Peyer's patch (tissue), 4 donors: ENCODE results near the gene MRC2. TPM values are rescaled to one million over a fixed set of nuclear protein-coding genes. Genes with fewer than 3 reads are reported as not detected.
A peak's percentile ranks its signal among the peaks of the same experiment; 100 is the strongest.

Experiments
- DNase-seq, 3 donors: peaks; one replicate each; pipeline ENCODE4 v3.0.0-alpha.2; 2017 to 2019
- H3K27ac ChIP-seq, 4 donors: fragments of 200-600 bp; sonication (generic); one replicate each; pipeline ENCODE4 v1.5.1; 2016 to 2019
- H3K27me3 ChIP-seq, 2 donors: fragments of 200-600 bp; sonication (generic); one replicate each; pipeline ENCODE4 v1.5.1; 2019
- H3K36me3 ChIP-seq, 3 donors: fragments of 200-600 bp; sonication (generic); one replicate each; pipeline ENCODE4 v1.5.1; 2016 to 2019
- H3K4me1 ChIP-seq, 4 donors: fragments of 200-600 bp; sonication (generic); one replicate each; pipeline ENCODE4 v1.5.1; 2016 to 2019
- H3K4me3 ChIP-seq, 4 donors: fragments of 200-600 bp; sonication (generic); 1 replicate in 3 of 4; 2 replicates in 1 of 4; pipeline ENCODE4 v1.5.1; 2016 to 2019; ENCODE audit warnings: mild to moderate bottlenecking in 1 of 4
- H3K9me3 ChIP-seq, 4 donors: fragments of 200-600 bp; sonication (generic); one replicate each; pipeline ENCODE4 v1.5.1; 2016 to 2019; ENCODE audit warnings: mild to moderate bottlenecking in 1 of 4
- CTCF ChIP-seq, 6 experiments: fragments of 450-650 bp in 4 of 6; fragments of 200-600 bp in 2 of 6; sonication (generic) in 1 of 6; IDR thresholded peaks; one replicate each; pipeline ENCODE4 v1.5.1; 2017 to 2019; ENCODE audit warnings: antibody characterized with exemption in 6 of 6, mild to moderate bottlenecking in 3 of 6, moderate library complexity in 1 of 6
- POLR2A ChIP-seq, 2 donors: fragments of 450-650 bp; IDR thresholded peaks; one replicate each; pipeline ENCODE4 v1.5.1; 2017; ENCODE audit warnings: antibody characterized with exemption in 2 of 2, mild to moderate bottlenecking in 2 of 2, moderate library complexity in 2 of 2
- total RNA-seq, 4 donors: library from RNA; depleted of rRNA; stranded (reverse); fragments of >200 nt; gene quantifications; one replicate each; pipeline ENCODE4 v1.1.0, GENCODE V29; 2016

The MRC2 gene
- total RNA-seq, 4 donors from 2014 or later = 9.0 to 33.8 (median 14.6) TPM

DNA sequence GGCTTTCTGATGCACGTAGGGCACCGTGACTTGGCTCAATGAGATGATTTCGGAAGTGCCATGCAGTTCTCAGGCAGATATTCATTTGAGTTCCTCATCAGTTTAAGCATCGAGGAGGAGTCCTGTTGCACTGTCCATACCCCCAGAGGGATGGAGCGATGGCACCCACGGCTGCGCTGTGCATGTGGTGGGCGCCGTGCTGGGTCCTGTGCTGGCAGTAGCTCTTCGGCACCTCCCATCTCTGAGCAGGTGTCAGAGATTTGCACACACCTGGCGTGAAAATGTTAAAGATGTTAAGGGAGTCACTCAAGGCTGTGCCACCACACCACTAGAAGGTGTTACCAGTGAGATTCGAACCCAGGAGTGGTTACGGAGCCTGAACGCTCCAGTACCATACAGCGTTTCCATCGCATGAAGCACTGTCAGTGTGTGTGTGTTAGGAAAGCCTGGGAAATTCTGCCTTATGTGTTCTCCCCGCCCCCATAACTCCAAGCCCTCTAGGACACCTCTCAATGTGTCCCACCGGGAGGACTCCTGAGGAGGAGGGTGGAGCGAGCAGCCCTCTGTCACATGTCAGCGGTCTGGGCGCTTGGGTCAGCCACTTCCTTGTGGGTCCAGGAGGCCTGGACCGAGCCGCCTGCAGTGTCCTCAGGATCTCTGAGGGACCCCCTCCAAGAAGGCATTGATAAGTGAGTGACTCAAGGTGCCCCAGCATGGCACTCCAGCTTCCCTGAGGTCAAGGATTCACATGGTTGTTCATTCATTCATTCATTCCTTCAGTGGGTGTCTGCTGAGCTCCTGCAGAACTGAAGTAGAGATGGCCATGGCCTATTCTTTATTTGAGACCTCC, 3.8 kb downstream of the MRC2 start:
- peak in 1 of 3 donors; percentile 39 for DNase-seq
- no peaks in the 10 kb centered on the region for H3K9me3 ChIP-seq
- no peaks in the 10 kb centered on the region for H3K36me3 ChIP-seq
- no peak for TF ChIP-seq CTCF (IDR thresholded peaks at IDR 0.05)
- peaks cover 0 to 4% of the 10 kb centered on the region in 2 donors for H3K27me3 ChIP-seq
- peaks cover 0 to 17% (median 0%) of the 10 kb centered on the region in 4 donors for H3K4me1 ChIP-seq
- no peak overlapping the region for H3K27ac ChIP-seq
- no peak overlapping the region for H3K4me3 ChIP-seq

GRCh38 chr17:62631936-62632924, 4.8 kb downstream of the MRC2 start:
- Histone ChIP-seq H3K27me3 (peaks cover 0 to 4% of the 10 kb centered on the region in 2 donors), H3K4me3 (no peak overlapping the region), H3K27ac (no peak overlapping the region), H3K9me3 (no peaks in the 10 kb centered on the region), H3K4me1 (peaks cover 0 to 14% (median 0%) of the 10 kb centered on the region in 4 donors), H3K36me3 (no peaks in the 10 kb centered on the region)
- TF ChIP-seq CTCF (IDR thresholded peaks at IDR 0.05) (no peak), POLR2A (IDR thresholded peaks at IDR 0.05) (no peak)
- DNase-seq = no peak

- no peak overlapping the region for H3K27ac ChIP-seq
- H3K4me1 ChIP-seq = no peaks in the 10 kb centered on the region
- DNase-seq = no peak
- H3K36me3 ChIP-seq = no peaks in the 10 kb centered on the region
- no peaks in the 10 kb centered on the region for H3K9me3 ChIP-seq
- no peaks in the 10 kb centered on the region for H3K27me3 ChIP-seq
- TF ChIP-seq CTCF (IDR thresholded peaks at IDR 0.05) = no peak
- TF ChIP-seq POLR2A (IDR thresholded peaks at IDR 0.05) = no peak
- H3K4me3 ChIP-seq = no peak overlapping the region
Observed at GRCh38 chr17:62637809-62638208, 10.3 kb downstream of the MRC2 start.

GRCh38 chr17:62641153-62641552, 13.7 kb downstream of the MRC2 start:
- no peak for DNase-seq
- no peaks in the 10 kb centered on the region for H3K9me3 ChIP-seq
- no peaks in the 10 kb centered on the region for H3K4me1 ChIP-seq
- H3K27ac ChIP-seq = no peak overlapping the region
- no peaks in the 10 kb centered on the region for H3K36me3 ChIP-seq
- H3K4me3 ChIP-seq = no peak overlapping the region
- H3K27me3 ChIP-seq = no peaks in the 10 kb centered on the region
- no peak for TF ChIP-seq CTCF (IDR thresholded peaks at IDR 0.05)
- no peak for TF ChIP-seq POLR2A (IDR thresholded peaks at IDR 0.05)

DNA sequence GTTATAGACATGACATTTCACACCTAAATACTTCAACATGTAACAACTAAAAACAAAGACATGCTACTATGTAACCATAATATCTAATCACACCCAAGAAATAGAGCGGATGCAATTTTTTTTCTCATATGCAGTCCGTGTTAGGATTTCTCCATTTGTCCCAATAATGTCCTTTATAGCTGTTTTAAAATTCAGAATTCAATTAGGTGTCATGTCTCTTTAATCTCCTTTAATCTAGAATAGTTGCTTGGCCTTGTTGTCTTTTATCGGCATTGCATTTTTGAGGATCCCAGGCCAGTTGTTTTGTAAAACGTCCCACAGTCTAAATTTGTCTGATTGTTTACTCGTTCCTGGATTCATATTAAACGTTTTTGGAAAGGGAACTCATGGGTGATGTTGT, 14.5 kb downstream of the MRC2 start:
- TF ChIP-seq CTCF (IDR thresholded peaks at IDR 0.05) = no peak
- no peak for TF ChIP-seq POLR2A (IDR thresholded peaks at IDR 0.05)
- H3K27ac ChIP-seq = no peak overlapping the region
- H3K36me3 ChIP-seq = no peaks in the 10 kb centered on the region
- H3K27me3 ChIP-seq = no peaks in the 10 kb centered on the region
- H3K4me1 ChIP-seq = no peaks in the 10 kb centered on the region
- DNase-seq = no peak
- no peaks in the 10 kb centered on the region for H3K9me3 ChIP-seq
- no peak overlapping the region for H3K4me3 ChIP-seq
